Thoracic aorta (tissue), 2 donors: ENCODE data around the gene NXPE1. TPM values are rescaled to one million over a fixed set of nuclear protein-coding genes. Genes with fewer than 3 reads are reported as not detected.

Experiments used
- ATAC-seq: fragments of 150-250 bp; one replicate; pipeline ENCODE4 v1.8.0; 2017; ENCODE audit warnings: low read depth; ENCODE audit not compliant: insufficient number of reproducible peaks, low FRiP score
- DNase-seq: peaks from one replicate; pipeline ENCODE4 v3.0.0-alpha.2; 2020; ENCODE audit warnings: low spot score
- H3K27ac ChIP-seq, 2 donors: fragments of 200-600 bp; sonication (generic); 1 replicate in 1 of 2; 2 replicates in 1 of 2; pipeline ENCODE4 v1.5.1; 2016; ENCODE audit warnings: mild to moderate bottlenecking in 2 of 2, moderate library complexity in 2 of 2
- H3K27me3 ChIP-seq: fragments of 200-600 bp; sonication (generic); replicated peaks from 2 replicates; pipeline ENCODE4 v1.6.0; 2016; ENCODE audit warnings: mild to moderate bottlenecking; ENCODE audit not compliant: insufficient read depth
- H3K36me3 ChIP-seq: fragments of 200-600 bp; sonication (generic); one replicate; pipeline ENCODE4 v1.5.1; 2016
- H3K4me1 ChIP-seq, 2 donors: fragments of 200-600 bp; sonication (generic); 1 replicate in 1 of 2; 2 replicates in 1 of 2; pipeline versions ENCODE4 v1.5.1 to v1.6.0; 2016; ENCODE audit warnings: low read depth in 2 of 2, mild to moderate bottlenecking in 1 of 2; ENCODE audit not compliant: control insufficient read depth in 1 of 2
- H3K4me3 ChIP-seq: fragments of 200-600 bp; sonication (generic); 2 replicates; pipeline ENCODE4 v1.5.1; 2016; ENCODE audit warnings: mild to moderate bottlenecking
- H3K9me3 ChIP-seq: fragments of 200-600 bp; sonication (generic); 2 replicates; pipeline ENCODE4 v1.5.1; 2016
- CTCF ChIP-seq: fragments of 200-600 bp; sonication (generic); IDR thresholded peaks from one replicate; pipeline ENCODE4 v1.5.1; 2019; ENCODE audit warnings: antibody characterized with exemption
- total RNA-seq, 2 donors: library from RNA; depleted of rRNA; stranded (reverse); fragments of >200 nt; gene quantifications; one replicate each; pipeline versions ENCODE4 v1.1.0 to v1.2.3, GENCODE V29; 2016

Gene NXPE1
- total RNA-seq, 2 donors from 2014 or later = not detected

GRCh38 chr11:114524122-114524521 lies 35.6 kb downstream of the NXPE1 start:
- TF ChIP-seq CTCF = no peak
- H3K4me3 ChIP-seq = no peak overlapping the region
- no peak for ATAC-seq
- no peaks in the 10 kb centered on the region for H3K27me3 ChIP-seq
- H3K4me1 ChIP-seq = no peaks in the 10 kb centered on the region
- H3K36me3 ChIP-seq = no peaks in the 10 kb centered on the region
- peaks cover 3% of the 10 kb centered on the region for H3K9me3 ChIP-seq
- H3K27ac ChIP-seq = no peak overlapping the region
- no peak for DNase-seq

- Histone ChIP-seq H3K4me1 (no peaks in the 10 kb centered on the region), H3K9me3 (peaks cover 3% of the 10 kb centered on the region), H3K27ac (no peak overlapping the region), H3K36me3 (no peaks in the 10 kb centered on the region), H3K27me3 (no peaks in the 10 kb centered on the region), H3K4me3 (no peak overlapping the region)
- no peak for TF ChIP-seq CTCF
- no peak for DNase-seq
- ATAC-seq = no peak
These were observed 36.9 kb downstream of the NXPE1 start for GRCh38 chr11:114522818-114523217.

GRCh38 chr11:114511538-114511937 lies 48.1 kb downstream of the NXPE1 start:
- no peaks in the 10 kb centered on the region for H3K36me3 ChIP-seq
- no peak for DNase-seq
- H3K27ac ChIP-seq = no peak overlapping the region
- H3K9me3 ChIP-seq = no peaks in the 10 kb centered on the region
- H3K4me3 ChIP-seq = no peak overlapping the region
- no peaks in the 10 kb centered on the region for H3K27me3 ChIP-seq
- H3K4me1 ChIP-seq = no peaks in the 10 kb centered on the region
- no peak for ATAC-seq
- TF ChIP-seq CTCF = no peak

GRCh38 chr11:114511079-114511478 lies 48.6 kb downstream of the NXPE1 start:
- Histone ChIP-seq H3K36me3 (no peaks in the 10 kb centered on the region), H3K4me1 (no peaks in the 10 kb centered on the region), H3K27me3 (no peaks in the 10 kb centered on the region), H3K9me3 (no peaks in the 10 kb centered on the region), H3K4me3 (no peak overlapping the region), H3K27ac (no peak overlapping the region)
- no peak for TF ChIP-seq CTCF
- DNase-seq (no peak), ATAC-seq (no peak)

GRCh38 chr11:114501901-114502300 lies 57.8 kb downstream of the NXPE1 start:
- ATAC-seq = no peak
- no peak overlapping the region for H3K4me3 ChIP-seq
- no peak overlapping the region for H3K27ac ChIP-seq
- no peaks in the 10 kb centered on the region for H3K36me3 ChIP-seq
- no peaks in the 10 kb centered on the region for H3K27me3 ChIP-seq
- TF ChIP-seq CTCF = no peak
- DNase-seq = no peak
- H3K9me3 ChIP-seq = no peaks in the 10 kb centered on the region
- H3K4me1 ChIP-seq = no peaks in the 10 kb centered on the region
